Neural cell (in vitro differentiated cells): Measurements from ENCODE around the gene DCST1.

ENCODE experiments used
- EZH2 ChIP-seq: fragments of 200-600, 300-800 bp; shearing (Covaris generic), sonication (generic); IDR thresholded peaks from 2 replicates; pipeline ENCODE4 v1.6.1; 2014; ENCODE audit warnings: antibody characterized with exemption, low read length, borderline replicate concordance, mild to moderate bottlenecking; ENCODE audit not compliant: insufficient read depth, poor library complexity, severe bottlenecking
- POLR2AphosphoS5 ChIP-seq: IDR thresholded peaks from 2 replicates; pipeline ENCODE4 v1.6.1; 2012
- RAD21 ChIP-seq: fragments of 450-650 bp; conservative IDR thresholded peaks from 2 replicates; pipeline ENCODE4 v1.6.1; 2014; ENCODE audit warnings: antibody characterized with exemption, mild to moderate bottlenecking, moderate library complexity
- TF ChIP-seq, protein P1 (sequence below): fragments of 450-650 bp; IDR thresholded peaks from 2 replicates; pipeline ENCODE4 v1.5.1; 2014; ENCODE audit warnings: antibody characterized with exemption, mild to moderate bottlenecking, moderate library complexity; ENCODE audit not compliant: poor library complexity, severe bottlenecking

DNA sequence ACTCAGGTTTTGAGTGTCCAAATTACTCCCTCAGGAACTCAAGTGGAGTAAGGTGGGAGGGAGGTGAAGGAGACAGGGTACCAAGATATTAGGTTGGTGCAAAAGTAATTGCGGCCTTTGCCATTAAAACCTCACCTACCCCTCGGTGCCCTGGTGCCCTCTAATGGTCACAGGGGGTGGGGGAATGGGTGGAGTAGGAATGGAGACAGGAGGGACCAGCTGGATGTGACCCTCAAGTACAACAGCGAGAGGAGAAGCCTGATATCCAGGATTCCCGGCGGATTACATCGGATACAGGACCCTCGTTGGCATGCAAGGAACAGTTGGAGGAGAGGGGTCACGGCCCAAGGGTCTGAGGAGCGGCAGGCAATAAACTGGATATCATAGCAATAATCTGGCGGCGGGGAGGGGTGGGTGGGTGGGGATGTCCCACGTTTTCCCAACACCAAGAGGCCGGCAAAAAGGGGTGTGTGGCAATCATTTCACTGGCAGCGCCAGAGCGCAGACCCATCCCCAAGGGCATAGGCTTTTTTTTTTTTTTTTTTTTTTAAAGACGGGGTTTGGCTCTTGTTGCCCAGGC is 35.3 kb upstream of the DCST1 start:
- TF ChIP-seq, protein P1, sequence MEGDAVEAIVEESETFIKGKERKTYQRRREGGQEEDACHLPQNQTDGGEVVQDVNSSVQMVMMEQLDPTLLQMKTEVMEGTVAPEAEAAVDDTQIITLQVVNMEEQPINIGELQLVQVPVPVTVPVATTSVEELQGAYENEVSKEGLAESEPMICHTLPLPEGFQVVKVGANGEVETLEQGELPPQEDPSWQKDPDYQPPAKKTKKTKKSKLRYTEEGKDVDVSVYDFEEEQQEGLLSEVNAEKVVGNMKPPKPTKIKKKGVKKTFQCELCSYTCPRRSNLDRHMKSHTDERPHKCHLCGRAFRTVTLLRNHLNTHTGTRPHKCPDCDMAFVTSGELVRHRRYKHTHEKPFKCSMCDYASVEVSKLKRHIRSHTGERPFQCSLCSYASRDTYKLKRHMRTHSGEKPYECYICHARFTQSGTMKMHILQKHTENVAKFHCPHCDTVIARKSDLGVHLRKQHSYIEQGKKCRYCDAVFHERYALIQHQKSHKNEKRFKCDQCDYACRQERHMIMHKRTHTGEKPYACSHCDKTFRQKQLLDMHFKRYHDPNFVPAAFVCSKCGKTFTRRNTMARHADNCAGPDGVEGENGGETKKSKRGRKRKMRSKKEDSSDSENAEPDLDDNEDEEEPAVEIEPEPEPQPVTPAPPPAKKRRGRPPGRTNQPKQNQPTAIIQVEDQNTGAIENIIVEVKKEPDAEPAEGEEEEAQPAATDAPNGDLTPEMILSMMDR: no peak
- TF ChIP-seq POLR2AphosphoS5 (no peak), RAD21 (no peak), EZH2 (no peak)
